ENCODE results near the gene OR4N5. TPM values are rescaled to one million over a fixed set of nuclear protein-coding genes. Genes with fewer than 3 reads are reported as not detected.

Gene OR4N5
- total RNA-seq, 1 donor from 2014 or later = not detected

Small RNAs within 50 kb of the gene (small RNA-seq; reads per million reads assigned to genes)
- gene GTF2IP22 (not detected), gene RNA5SP380 (not detected)

Other genes starting within 250 kb of the OR4N5 start
- not detected for gene OR4K5, start 218.2 kb upstream of the OR4N5 start, total RNA-seq
- not detected for gene OR4K1, start 207.9 kb upstream of the OR4N5 start, total RNA-seq
- gene OR4K15, start 163.2 kb upstream of the OR4N5 start, total RNA-seq = not detected
- gene OR4Q2, start 136.7 kb upstream of the OR4N5 start, total RNA-seq = not detected
- not detected for gene OR4K14, start 119.5 kb upstream of the OR4N5 start, total RNA-seq
- not detected for gene OR4K13, start 102.8 kb upstream of the OR4N5 start, total RNA-seq
- gene OR4L1, start 78.8 kb upstream of the OR4N5 start, total RNA-seq = not detected
- gene OR4K17, start 28.1 kb upstream of the OR4N5 start, total RNA-seq = not detected
- not detected for gene OR11G2, start 52.1 kb downstream of the OR4N5 start, total RNA-seq
- not detected for gene OR11H6, start 84.9 kb downstream of the OR4N5 start, total RNA-seq
- not detected for gene OR11H7, start 90.2 kb downstream of the OR4N5 start, total RNA-seq
- not detected for gene OR11H4, start 100.5 kb downstream of the OR4N5 start, total RNA-seq
- 41.3 TPM for gene TTC5, start 167.1 kb downstream of the OR4N5 start, total RNA-seq
- 86.3 TPM for gene CCNB1IP1, start 194.5 kb downstream of the OR4N5 start, total RNA-seq
- gene PARP2, start 204.8 kb downstream of the OR4N5 start, total RNA-seq = 17.2 TPM

All from occipital lobe (tissue), 2 donors.